Measurements from ENCODE around the gene ZNF668.

ZNF668 gene

DNA sequence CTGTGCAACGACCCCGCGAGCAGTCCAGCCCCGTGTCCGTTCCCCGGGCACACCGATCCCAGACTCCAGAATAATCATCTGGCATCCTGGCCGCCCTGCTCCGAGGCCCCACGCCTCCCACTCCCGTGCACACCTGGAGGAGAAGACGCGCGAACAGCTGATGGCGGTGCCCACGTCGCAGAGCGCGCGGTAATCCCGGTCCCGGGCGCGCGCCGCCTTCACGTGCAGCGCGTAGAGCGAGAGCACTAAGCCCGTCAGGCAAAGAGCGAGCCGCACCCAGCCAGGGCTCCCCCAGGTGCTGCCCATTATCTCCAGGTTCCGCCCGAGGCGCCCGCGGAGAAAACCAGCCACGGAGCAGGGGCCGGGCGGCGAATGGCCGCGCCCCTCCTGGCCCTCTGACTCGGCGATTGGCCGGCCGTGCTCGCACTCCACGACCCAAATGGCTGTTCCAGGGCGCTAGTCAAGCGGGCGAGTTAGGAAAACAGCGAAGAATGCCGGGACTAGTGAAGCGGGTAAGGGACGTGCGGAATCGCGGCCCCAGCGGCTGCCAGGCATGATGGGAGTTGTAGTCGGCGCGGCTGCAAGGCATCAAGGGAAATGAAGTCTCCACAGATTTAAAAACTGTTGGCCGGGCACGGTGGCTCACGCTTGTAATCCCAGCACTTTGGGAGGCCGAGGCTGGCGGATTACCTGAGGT, 20.5 kb upstream of the ZNF668 start, which contains the start of gene VKORC1:
Gene VKORC1 (minus strand): TSS at position 374 of the 697 bp plus-strand sequence. CDS start 68 bp downstream, at position 306.
- no peak for TF ChIP-seq CTCF (conservative IDR thresholded peaks at IDR 0.05; ENCODE audit: low read depth, low read length)
- peak within 1 kb of the TSS; percentile 95 for H3K4me3 ChIP-seq (ENCODE audit: low read depth, low read length)
- DNase-seq (ENCODE audit: low read depth): peak; percentile 99

DNA sequence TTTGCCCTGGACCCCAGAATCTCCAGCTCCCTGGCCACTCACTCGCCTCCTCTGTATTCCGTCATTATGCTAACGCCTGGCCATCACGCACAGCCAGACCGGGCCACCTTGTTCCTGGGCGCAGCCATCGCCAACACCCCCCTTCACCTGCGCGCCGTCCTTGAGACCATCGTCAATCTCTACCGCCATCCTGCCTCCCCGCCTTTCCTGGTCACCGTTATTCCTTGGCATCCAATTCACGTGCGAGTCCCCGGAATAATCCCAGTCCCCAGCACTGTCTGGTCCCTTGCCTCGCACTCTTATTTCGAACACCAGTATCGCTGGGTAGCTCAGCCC, 20.0 kb upstream of the ZNF668 start:
- DNase-seq (ENCODE audit: low read depth): no peak
- TF ChIP-seq CTCF (conservative IDR thresholded peaks at IDR 0.05; ENCODE audit: low read depth, low read length): no peak
- H3K4me3 ChIP-seq (ENCODE audit: low read depth, low read length): peak overlapping the region; percentile 95

DNA sequence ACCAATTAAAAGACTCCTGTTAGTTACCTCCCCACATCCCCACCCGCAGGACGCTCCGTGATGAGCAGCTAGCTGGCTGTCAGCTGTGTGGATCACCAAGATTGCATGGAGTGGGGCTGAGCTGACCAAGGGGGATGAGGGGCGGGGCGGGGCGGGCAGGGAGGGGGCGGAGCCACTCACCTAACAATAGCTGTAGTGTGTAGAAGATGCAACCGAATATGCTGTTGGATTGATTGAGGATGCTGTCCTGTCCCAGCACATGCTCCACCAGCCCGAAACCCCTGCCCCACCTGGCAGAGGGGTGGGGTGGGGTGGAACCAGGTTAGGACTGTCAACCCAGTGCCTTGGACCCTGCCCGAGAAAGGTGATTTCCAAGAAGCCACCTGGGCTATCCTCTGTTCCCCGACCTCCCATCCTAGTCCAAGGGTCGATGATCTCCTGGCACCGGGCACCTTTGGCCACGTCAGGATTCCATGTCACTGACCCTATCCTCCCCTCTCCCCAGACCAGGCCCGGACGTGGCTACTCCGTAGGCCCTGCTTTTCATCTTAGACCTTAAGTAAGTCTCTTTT, 19.2 kb upstream of the ZNF668 start:
- DNase-seq (ENCODE audit: low read depth): peak; percentile 56
- TF ChIP-seq CTCF (conservative IDR thresholded peaks at IDR 0.05; ENCODE audit: low read depth, low read length): no peak
- peak overlapping the region; percentile 95 for H3K4me3 ChIP-seq (ENCODE audit: low read depth, low read length)

DNA sequence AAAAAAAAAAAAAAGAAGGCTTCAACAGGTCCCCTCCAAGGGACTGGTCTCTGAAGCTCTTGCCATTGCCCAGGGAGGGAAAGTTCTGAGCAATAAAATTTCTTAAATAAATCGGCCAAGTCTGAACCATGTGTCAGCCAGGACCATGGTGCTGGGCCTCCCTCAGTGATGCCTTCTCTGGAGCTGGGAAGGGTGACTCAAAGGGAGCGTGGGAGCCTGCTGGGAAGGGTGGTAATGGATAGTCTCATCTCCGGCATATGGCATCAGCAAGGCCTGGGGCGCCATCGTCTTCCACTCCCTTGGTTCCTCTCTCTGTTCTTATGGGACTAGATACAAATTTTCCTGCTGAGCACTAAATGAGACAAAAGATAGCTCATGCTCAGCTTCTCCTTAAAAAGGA, 18.3 kb upstream of the ZNF668 start:
- DNase-seq (ENCODE audit: low read depth): no peak
- H3K4me3 ChIP-seq (ENCODE audit: low read depth, low read length): no peak overlapping the region
- TF ChIP-seq CTCF (conservative IDR thresholded peaks at IDR 0.05; ENCODE audit: low read depth, low read length): no peak

DNA sequence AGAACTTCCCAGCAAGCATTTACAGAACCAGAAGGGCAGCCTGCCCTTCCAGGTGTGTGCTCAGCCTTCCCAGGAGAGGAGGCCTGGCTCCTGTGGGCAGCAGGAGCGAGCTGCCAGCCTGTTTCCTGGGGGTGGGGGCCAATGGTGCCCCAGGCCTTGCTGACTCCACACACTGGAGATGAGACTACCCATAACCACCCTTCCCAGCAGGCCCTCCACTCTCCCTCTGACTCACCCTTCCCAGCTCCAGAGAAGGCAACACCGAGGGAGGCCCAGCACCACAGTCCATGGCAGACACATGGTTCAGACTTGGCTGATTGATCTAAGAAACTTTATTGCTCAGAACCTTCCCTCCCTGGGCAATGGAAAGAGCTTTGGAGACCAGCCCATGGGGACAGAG, 16.5 kb upstream of the ZNF668 start:
- H3K4me3 ChIP-seq (ENCODE audit: low read depth, low read length): no peak overlapping the region
- no peak for TF ChIP-seq CTCF (conservative IDR thresholded peaks at IDR 0.05; ENCODE audit: low read depth, low read length)
- DNase-seq (ENCODE audit: low read depth): peak; percentile 75

- DNase-seq (ENCODE audit: low read depth): no peak
- H3K4me3 ChIP-seq (ENCODE audit: low read depth, low read length): no peak overlapping the region
- no peak for TF ChIP-seq CTCF (conservative IDR thresholded peaks at IDR 0.05; ENCODE audit: low read depth, low read length)
These were observed 15.2 kb upstream of the ZNF668 start for GRCh38 chr16:31089199-31089598.

All from choroid plexus epithelial cell (primary cell).